Thyroid gland (tissue), 4 donors: ENCODE results near the gene LMOD1. TPM values are rescaled to one million over a fixed set of nuclear protein-coding genes. Genes with fewer than 3 reads are reported as not detected.
"Not testable (repeated sequence)": the region's sequence is repeated elsewhere in the genome, so short reads cannot be mapped to it uniquely, and the experiment has no call there.

Experiments used
- DNase-seq, 2 donors: peaks; one replicate each; pipeline ENCODE4 v3.0.0-alpha.2; 2019
- H3K27ac ChIP-seq, 3 donors: fragments of 200-600 bp; sonication (generic); 1 replicate in 2 of 3; 2 replicates in 1 of 3; pipeline ENCODE4 v1.5.1; 2016 to 2019; ENCODE audit warnings: mild to moderate bottlenecking in 1 of 3, moderate library complexity in 1 of 3
- H3K27me3 ChIP-seq: fragments of 200-600 bp; sonication (generic); one replicate; pipeline ENCODE4 v1.5.1; 2019
- H3K36me3 ChIP-seq, 2 donors: fragments of 200-600 bp; sonication (generic); one replicate each; pipeline ENCODE4 v1.5.1; 2016 to 2019
- H3K4me1 ChIP-seq, 2 donors: fragments of 200-600 bp; sonication (generic); one replicate each; pipeline ENCODE4 v1.5.1; 2017 to 2019
- H3K4me3 ChIP-seq, 3 donors: fragments of 200-600 bp; sonication (generic); replicated peaks in 1 of 3; 1 replicate in 2 of 3; 2 replicates in 1 of 3; pipeline ENCODE4 v1.5.1; 2016; ENCODE audit warnings: mild to moderate bottlenecking in 1 of 3
- H3K9me3 ChIP-seq: fragments of 200-600 bp; sonication (generic); one replicate; pipeline ENCODE4 v1.5.1; 2017
- POLR2A ChIP-seq, 2 donors: fragments of 450-650 bp; IDR thresholded peaks; one replicate each; pipeline ENCODE4 v1.6.1; 2017; ENCODE audit warnings: antibody characterized with exemption in 2 of 2, mild to moderate bottlenecking in 2 of 2, moderate library complexity in 1 of 2
- WGBS, 2 donors: methylation state at CpG; one replicate each; pipeline ENCODE4 v1.1.5; 2017; 5-methylcytosine and 5-hydroxymethylcytosine counted together
- intact Hi-C: fragments of 100-400 bp; cut with DNase I; formaldehyde crosslinking; loops from one replicate; pipeline ENCODE4 v1.15.1; 2023
- total RNA-seq, 4 donors: library from RNA; depleted of rRNA; stranded (reverse); fragments of >200 nt; gene quantifications; one replicate each; pipeline ENCODE4 v1.2.3, GENCODE V29; 2016
- TF ChIP-seq, protein P1 (sequence below), 6 experiments: fragments of 200-600 bp in 3 of 6; fragments of 450-650 bp in 3 of 6; sonication (generic) in 3 of 6; IDR thresholded peaks; one replicate each; pipeline ENCODE4 v1.5.1; 2016 to 2019; ENCODE audit warnings: antibody characterized with exemption in 6 of 6, mild to moderate bottlenecking in 2 of 6, inconsistent platforms in 1 of 6, moderate library complexity in 1 of 6

LMOD1 gene
- total RNA-seq, 4 donors from 2014 or later: 30.6 to 50.0 (median 35.9) TPM

DNA sequence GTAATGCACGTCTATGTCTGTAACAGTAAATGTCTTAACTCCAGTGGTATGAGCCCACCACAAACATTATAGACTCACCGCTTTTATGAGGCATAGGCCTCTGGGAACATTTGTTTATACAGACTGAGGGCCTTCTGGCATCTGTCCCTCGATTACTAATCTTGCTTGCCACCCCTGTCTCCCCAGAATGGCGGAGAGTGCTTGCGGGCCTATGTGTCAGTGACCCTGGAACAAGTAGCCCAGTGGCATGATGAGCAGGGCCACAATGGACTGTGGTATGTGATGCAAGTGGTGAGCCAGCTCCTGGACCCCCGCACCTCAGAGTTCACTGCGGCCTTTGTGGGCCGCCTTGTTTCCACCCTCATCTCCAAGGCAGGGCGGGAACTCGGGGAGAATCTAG, 76.0 kb downstream of the LMOD1 start:
- TF ChIP-seq POLR2A (IDR thresholded peaks at IDR 0.05): no peak
- TF ChIP-seq, protein P1, sequence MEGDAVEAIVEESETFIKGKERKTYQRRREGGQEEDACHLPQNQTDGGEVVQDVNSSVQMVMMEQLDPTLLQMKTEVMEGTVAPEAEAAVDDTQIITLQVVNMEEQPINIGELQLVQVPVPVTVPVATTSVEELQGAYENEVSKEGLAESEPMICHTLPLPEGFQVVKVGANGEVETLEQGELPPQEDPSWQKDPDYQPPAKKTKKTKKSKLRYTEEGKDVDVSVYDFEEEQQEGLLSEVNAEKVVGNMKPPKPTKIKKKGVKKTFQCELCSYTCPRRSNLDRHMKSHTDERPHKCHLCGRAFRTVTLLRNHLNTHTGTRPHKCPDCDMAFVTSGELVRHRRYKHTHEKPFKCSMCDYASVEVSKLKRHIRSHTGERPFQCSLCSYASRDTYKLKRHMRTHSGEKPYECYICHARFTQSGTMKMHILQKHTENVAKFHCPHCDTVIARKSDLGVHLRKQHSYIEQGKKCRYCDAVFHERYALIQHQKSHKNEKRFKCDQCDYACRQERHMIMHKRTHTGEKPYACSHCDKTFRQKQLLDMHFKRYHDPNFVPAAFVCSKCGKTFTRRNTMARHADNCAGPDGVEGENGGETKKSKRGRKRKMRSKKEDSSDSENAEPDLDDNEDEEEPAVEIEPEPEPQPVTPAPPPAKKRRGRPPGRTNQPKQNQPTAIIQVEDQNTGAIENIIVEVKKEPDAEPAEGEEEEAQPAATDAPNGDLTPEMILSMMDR (IDR thresholded peaks at IDR 0.05): no peak
- Histone ChIP-seq H3K36me3 (peaks cover 61 to 68% of the 10 kb centered on the region in 2 donors), H3K27ac (no peak overlapping the region), H3K27me3 (no peaks in the 10 kb centered on the region), H3K4me1 (peaks cover 0 to 3% of the 10 kb centered on the region in 2 donors), H3K4me3 (no peak overlapping the region), H3K9me3 (no peaks in the 10 kb centered on the region)
- intact Hi-C loops: no loop called here
- DNase-seq: no peak
- 94 to 97% methylated on average over 10 of the region's 10 CpGs for WGBS, 2 donors

DNA sequence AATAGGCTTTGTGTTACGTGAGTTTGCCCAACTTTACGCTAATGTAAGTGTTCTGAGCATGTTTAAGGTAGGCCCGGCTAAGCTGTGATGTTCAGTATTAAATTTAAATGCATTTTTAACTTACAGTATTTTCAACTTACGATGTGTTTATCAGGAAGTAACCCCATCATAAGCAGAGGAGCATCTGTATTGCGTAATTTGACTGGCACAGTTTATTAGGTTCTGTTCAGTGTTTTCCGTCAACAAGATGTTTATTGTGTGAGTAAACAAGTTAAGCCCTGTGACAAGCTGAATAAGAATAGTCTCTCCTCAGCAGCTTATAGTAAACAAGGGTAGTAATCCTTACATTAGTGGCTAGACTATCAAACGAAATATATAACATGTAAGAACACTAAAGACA, 84.9 kb downstream of the LMOD1 start:
- H3K27ac ChIP-seq: no peak overlapping the region
- no peak overlapping the region for H3K4me3 ChIP-seq
- H3K36me3 ChIP-seq: peaks cover 20 to 38% of the 10 kb centered on the region in 2 donors
- H3K9me3 ChIP-seq: no peaks in the 10 kb centered on the region
- no peak for TF ChIP-seq POLR2A (IDR thresholded peaks at IDR 0.05)
- TF ChIP-seq, protein P1 (IDR thresholded peaks at IDR 0.05): no peak
- no peaks in the 10 kb centered on the region for H3K27me3 ChIP-seq
- 96% methylated on average over 7 of the region's 7 CpGs for WGBS, 2 donors
- no peak for DNase-seq
- H3K4me1 ChIP-seq: no peaks in the 10 kb centered on the region
- intact Hi-C loops: no loop called here

DNA sequence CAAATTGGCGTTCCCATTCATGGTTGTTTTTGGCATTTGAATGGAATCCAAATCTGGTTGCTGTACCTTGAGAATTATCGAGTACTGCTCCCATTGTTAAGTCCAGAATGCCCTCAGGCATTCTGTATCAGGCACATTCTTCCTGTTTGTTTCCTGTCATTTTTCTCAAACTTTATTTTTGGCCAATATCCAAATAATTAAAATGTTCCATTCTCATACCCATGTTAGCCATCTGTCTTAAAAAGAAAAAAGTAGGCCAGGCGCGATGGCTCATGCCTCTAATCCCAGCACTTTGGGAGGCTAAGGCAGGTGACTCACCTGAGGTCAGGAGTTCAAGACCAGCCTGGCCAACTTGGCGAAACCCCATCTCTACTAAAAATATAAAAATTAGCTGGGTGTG, 86.9 kb downstream of the LMOD1 start:
- intact Hi-C loops: no loop called here
- Histone ChIP-seq H3K4me1 (no peaks in the 10 kb centered on the region), H3K9me3 (no peaks in the 10 kb centered on the region), H3K4me3 (no peak overlapping the region), H3K27ac (no peak overlapping the region), H3K36me3 (peaks cover 40 to 57% of the 10 kb centered on the region in 2 donors), H3K27me3 (no peaks in the 10 kb centered on the region)
- DNase-seq: no peak
- 79 to 89% methylated on average over 5 of the region's 5 CpGs for WGBS, 2 donors
- no peak for TF ChIP-seq POLR2A (IDR thresholded peaks at IDR 0.05)
- TF ChIP-seq, protein P1 (IDR thresholded peaks at IDR 0.05): no peak

DNA sequence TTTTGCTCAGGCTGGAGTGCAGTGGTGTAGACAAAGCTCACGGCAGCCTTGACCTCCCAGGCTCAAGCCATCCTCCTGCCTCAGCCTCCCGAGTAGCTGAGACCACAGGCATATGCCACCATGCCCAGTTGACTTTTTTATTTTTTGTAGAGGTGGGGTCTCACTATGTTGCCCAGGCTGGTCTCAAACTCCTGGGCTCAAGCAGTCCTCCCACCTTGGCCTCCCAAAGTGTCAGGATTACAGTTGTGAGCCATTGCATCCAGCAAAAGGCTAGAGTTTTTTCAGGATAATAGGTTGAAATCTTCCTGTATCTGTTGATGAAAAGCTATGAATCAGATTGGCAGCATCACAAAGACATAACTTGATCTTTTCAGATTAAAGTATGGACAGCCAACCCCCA, 89.6 kb downstream of the LMOD1 start:
- H3K27ac ChIP-seq, H3K4me1 ChIP-seq, DNase-seq, H3K9me3 ChIP-seq, intact Hi-C loops, H3K4me3 ChIP-seq, H3K27me3 ChIP-seq: not testable (repeated sequence)
- 97 to 98% methylated on average over 2 of the region's 2 CpGs for WGBS, 2 donors
- peaks cover 61 to 71% of the 10 kb centered on the region in 2 donors for H3K36me3 ChIP-seq

DNA sequence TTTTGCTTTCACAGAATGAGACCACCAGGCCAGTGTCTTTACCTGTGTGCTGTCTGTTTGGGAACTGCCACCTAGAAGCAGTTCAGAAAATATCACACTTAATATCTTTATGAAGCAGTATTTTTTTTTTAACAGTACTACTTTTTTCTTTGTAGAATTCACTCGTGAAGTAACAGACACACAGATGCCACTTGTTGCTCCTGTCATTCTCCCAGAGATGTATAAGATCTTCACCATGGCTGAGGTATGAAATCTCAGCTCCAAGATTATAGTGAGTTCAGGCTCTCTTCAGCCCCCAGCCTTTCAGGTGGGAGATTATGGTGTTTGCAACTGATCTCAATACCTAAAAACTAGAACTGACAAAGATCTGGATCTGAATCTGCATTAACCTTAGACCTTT, 94.4 kb downstream of the LMOD1 start:
- Histone ChIP-seq H3K27ac (peak overlapping the region in 1 of 3 donors; percentile 84), H3K4me3 (no peak overlapping the region), H3K27me3 (no peaks in the 10 kb centered on the region), H3K36me3 (peaks cover 47 to 49% of the 10 kb centered on the region in 2 donors), H3K4me1 (peaks cover 20 to 23% of the 10 kb centered on the region in 2 donors), H3K9me3 (no peaks in the 10 kb centered on the region)
- TF ChIP-seq, protein P1 (IDR thresholded peaks at IDR 0.05): no peak
- no peak for TF ChIP-seq POLR2A (IDR thresholded peaks at IDR 0.05)
- DNase-seq: no peak
- WGBS, 2 donors: 92 to 95% methylated on average over 1 of the region's 1 CpG
- intact Hi-C loops: no loop called here

DNA sequence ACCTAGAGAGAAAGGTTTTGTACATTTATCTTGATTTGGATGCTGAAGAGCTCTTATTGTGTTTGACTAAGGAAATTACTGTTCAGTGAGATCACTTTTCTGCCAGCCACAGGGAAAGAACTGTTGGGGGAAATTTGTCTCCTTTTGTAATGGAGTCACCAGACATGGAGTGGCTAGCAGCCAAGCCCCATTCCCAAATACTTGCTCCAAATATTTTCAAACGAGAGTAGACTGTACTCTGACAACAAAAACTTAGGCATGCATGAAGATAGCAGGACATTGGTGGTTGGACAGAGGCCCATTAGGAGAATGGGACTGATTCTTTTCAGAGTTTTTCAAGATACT, 96.3 kb downstream of the LMOD1 start:
- WGBS, 2 donors: 0 to 24% methylated on average over 1 of the region's 1 CpG
- no peaks in the 10 kb centered on the region for H3K9me3 ChIP-seq
- peak; percentile 87 to 92 for DNase-seq
- H3K27me3 ChIP-seq: no peaks in the 10 kb centered on the region
- intact Hi-C loops: no loop called here
- H3K27ac ChIP-seq: peak overlapping the region; percentile 72 to 88 (median 84)
- peak in 1 of 2 donors; percentile 33 for TF ChIP-seq POLR2A (IDR thresholded peaks at IDR 0.05)
- TF ChIP-seq, protein P1 (IDR thresholded peaks at IDR 0.05): no peak
- no peak overlapping the region for H3K4me3 ChIP-seq
- peaks cover 28 to 30% of the 10 kb centered on the region in 2 donors for H3K36me3 ChIP-seq
- H3K4me1 ChIP-seq: peaks cover 23 to 26% of the 10 kb centered on the region in 2 donors
